HuH-7 (cell line): Measurements from ENCODE around the gene CDHR2.

ENCODE experiments used
- DNase-seq: peaks from one replicate; pipeline ENCODE4 v3.0.0; 2011; ENCODE audit warnings: low spot score

Gene CDHR2

GRCh38 chr5:176620333-176620981, 71.3 kb downstream of the CDHR2 start:
- DNase-seq = no peak

- no peak for DNase-seq
These were observed 72.5 kb downstream of the CDHR2 start for GRCh38 chr5:176621661-176622079.

GRCh38 chr5:176624142-176624541, 75.0 kb downstream of the CDHR2 start:
- no peak for DNase-seq

GRCh38 chr5:176624938-176625337, 75.8 kb downstream of the CDHR2 start:
- no peak for DNase-seq

GRCh38 chr5:176625512-176625911, 76.4 kb downstream of the CDHR2 start:
- DNase-seq = no peak

- DNase-seq = no peak
These were observed 77.1 kb downstream of the CDHR2 start for GRCh38 chr5:176625966-176626875.

GRCh38 chr5:176626876-176627236, 77.7 kb downstream of the CDHR2 start:
- no peak for DNase-seq

GRCh38 chr5:176627582-176627981, 78.4 kb downstream of the CDHR2 start:
- DNase-seq = no peak

- no peak for DNase-seq
These were observed 79.5 kb downstream of the CDHR2 start for GRCh38 chr5:176628406-176629228.

GRCh38 chr5:176629317-176629852, 80.2 kb downstream of the CDHR2 start:
- DNase-seq = no peak

GRCh38 chr5:176629853-176630680, 80.9 kb downstream of the CDHR2 start, which contains the start of the genes EIF4E1B and SNCB:
TSS of gene EIF4E1B (plus strand) at chr5:176630675. CDS start at chr5:176642788, 12,113 bp downstream.
TSS of gene SNCB (minus strand) at chr5:176630534. CDS start at chr5:176629654, 880 bp downstream.
- peak; percentile 79 for DNase-seq

GRCh38 chr5:176630681-176631222, 81.6 kb downstream of the CDHR2 start:
- no peak for DNase-seq

GRCh38 chr5:176631383-176632200, 82.5 kb downstream of the CDHR2 start:
- DNase-seq = no peak

GRCh38 chr5:176632745-176633144, 83.6 kb downstream of the CDHR2 start:
- DNase-seq = no peak

- DNase-seq = no peak
These were observed 84.5 kb downstream of the CDHR2 start for GRCh38 chr5:176633598-176633997.

- DNase-seq = no peak
These were observed 87.3 kb downstream of the CDHR2 start for GRCh38 chr5:176636426-176636825.

- no peak for DNase-seq
These were observed 88.4 kb downstream of the CDHR2 start for GRCh38 chr5:176637556-176637955.

GRCh38 chr5:176638437-176638836, 89.3 kb downstream of the CDHR2 start:
- DNase-seq = no peak

- DNase-seq = no peak
These were observed 90.1 kb downstream of the CDHR2 start for GRCh38 chr5:176639208-176639607.

- DNase-seq = no peak
These were observed 90.8 kb downstream of the CDHR2 start for GRCh38 chr5:176639981-176640380.
